Endothelial cell of umbilical vein (primary cell): Measurements from ENCODE around the gene TANGO2. TPM values are rescaled to one million over a fixed set of nuclear protein-coding genes. Genes with fewer than 3 reads are reported as not detected.

Experiments used
- BruUV-seq: library from RNA; stranded (reverse); fragments of 400-500 nt; replicated peaks from 2 replicates; lab custom pipeline; 2021; lab: Mats Ljungman, UMichigan
- CTCF ChIA-PET: fragments of 300-600, 350-600 bp; sonication (Branson Sonifier 250); formaldehyde crosslinking; loops from one replicate; lab custom pipeline; 2021; ENCODE audit warnings: antibody characterized with exemption, inconsistent platforms; lab: Charles Lee
- POLR2A ChIA-PET: fragments of 300-600, 350-600 bp; sonication (Branson Sonifier 250); formaldehyde crosslinking; loops from one replicate; lab custom pipeline; 2021; ENCODE audit warnings: antibody characterized with exemption, inconsistent platforms; lab: Charles Lee
- DNase-seq: peaks from one replicate; pipeline ENCODE4 v3.0.0-alpha.2; 2011; ENCODE audit warnings: low read depth, low spot score
- FAIRE-seq: peaks from 2 replicates; lab custom pipeline; 2011; peaks lifted over from hg19 to GRCh38; lab: Jason Lieb, UNC
- H2AFZ ChIP-seq: 2 replicates; pipeline ENCODE4 v1.6.0; 2012; ENCODE audit warnings: low read depth, low read length, control low read depth, inconsistent platforms
- H3K27ac ChIP-seq: 2 replicates; pipeline ENCODE4 v1.5.1; 2011; ENCODE audit warnings: low read depth, mild to moderate bottlenecking, control low read depth, low read length, moderate library complexity; ENCODE audit not compliant: insufficient read depth
- H3K27me3 ChIP-seq, 2 experiments: 2 replicates each; pipeline versions ENCODE4 v1.6.0 to v1.6.1; 2011; ENCODE audit warnings: low read length in 2 of 2, mixed read lengths in 1 of 2; ENCODE audit not compliant: control insufficient read depth in 2 of 2, insufficient read depth in 2 of 2
- H3K36me3 ChIP-seq, 2 experiments: 2 replicates in 1 of 2; 3 replicates in 1 of 2; pipeline ENCODE4 v1.5.1; 2011; ENCODE audit warnings: low read length in 2 of 2, mild to moderate bottlenecking in 1 of 2, moderate library complexity in 1 of 2; ENCODE audit not compliant: control insufficient read depth in 2 of 2, insufficient read depth in 2 of 2; ENCODE audit errors: extremely low read depth in 1 of 2
- H3K4me1 ChIP-seq: 3 replicates; pipeline ENCODE4 v1.5.1; 2011; ENCODE audit warnings: mild to moderate bottlenecking, low read length; ENCODE audit not compliant: control insufficient read depth, insufficient read depth; ENCODE audit errors: extremely low read depth
- H3K4me2 ChIP-seq: 2 replicates; pipeline ENCODE4 v1.6.1; 2011; ENCODE audit warnings: low read length, control low read depth, mixed read lengths; ENCODE audit not compliant: insufficient read depth
- H3K4me3 ChIP-seq, 3 experiments: fragments of 200-600 bp in 1 of 3; sonication (generic), shearing (Covaris generic) in 1 of 3; replicated peaks in 1 of 3; 2 replicates each; pipeline ENCODE4 v1.5.1; 2011 to 2016; ENCODE audit warnings: control low read depth in 3 of 3, low read length in 3 of 3, mild to moderate bottlenecking in 2 of 3, inconsistent platforms in 1 of 3, low read depth in 1 of 3, moderate library complexity in 1 of 3; ENCODE audit not compliant: insufficient read depth in 1 of 3
- H3K79me2 ChIP-seq: 2 replicates; pipeline ENCODE4 v1.6.0; 2012; ENCODE audit warnings: low read length, inconsistent platforms; ENCODE audit not compliant: control insufficient read depth, insufficient read depth
- H3K9ac ChIP-seq: replicated peaks from 2 replicates; pipeline ENCODE3; 2011; ENCODE audit warnings: low read length, control low read depth; ENCODE audit not compliant: insufficient read depth; ENCODE audit errors: extremely low read depth
- H3K9me1 ChIP-seq: replicated peaks from 3 replicates; pipeline ENCODE4 v1.6.0; 2011; ENCODE audit warnings: mild to moderate bottlenecking, low read length; ENCODE audit not compliant: control insufficient read depth, insufficient read depth; ENCODE audit errors: extremely low read depth
- H3K9me3 ChIP-seq: replicated peaks from 2 replicates; pipeline ENCODE4 v1.5.1; 2012; ENCODE audit warnings: low read length, inconsistent platforms; ENCODE audit not compliant: control insufficient read depth, insufficient read depth
- H4K20me1 ChIP-seq: replicated peaks from 2 replicates; pipeline ENCODE3; 2011; ENCODE audit warnings: mild to moderate bottlenecking, low read length; ENCODE audit not compliant: control insufficient read depth, insufficient read depth; ENCODE audit errors: extremely low read depth
- CTCF ChIP-seq, 2 donors: IDR thresholded peaks; 1 replicate in 1 of 2; 2 replicates in 1 of 2; pipeline ENCODE4 v1.5.1; 2011; ENCODE audit warnings: low read length in 2 of 2, mild to moderate bottlenecking in 2 of 2, moderate library complexity in 2 of 2, control low read depth in 1 of 2, inconsistent platforms in 1 of 2, low read depth in 1 of 2; ENCODE audit not compliant: insufficient read depth in 1 of 2; ENCODE audit errors: extremely low read depth in 1 of 2
- EZH2 ChIP-seq: IDR thresholded peaks from 2 replicates; pipeline ENCODE4 v1.6.1; 2012; ENCODE audit warnings: borderline replicate concordance, low read depth, mild to moderate bottlenecking, moderate library complexity, low read length, inconsistent platforms; ENCODE audit not compliant: severe bottlenecking
- FOS ChIP-seq: IDR thresholded peaks from 2 replicates; pipeline ENCODE4 v1.6.1; 2011; ENCODE audit warnings: mild to moderate bottlenecking, low read length, moderate library complexity, borderline replicate concordance; ENCODE audit not compliant: insufficient read depth
- GATA2 ChIP-seq: IDR thresholded peaks from 2 replicates; pipeline ENCODE4 v1.7.0; 2011; ENCODE audit warnings: low read depth, mild to moderate bottlenecking, moderate library complexity, mixed read lengths, low read length; ENCODE audit not compliant: insufficient read length, insufficient read depth
- JUN ChIP-seq: IDR thresholded peaks from 2 replicates; pipeline ENCODE4 v1.6.1; 2011; ENCODE audit warnings: borderline replicate concordance, low read depth; ENCODE audit not compliant: insufficient read length, insufficient read depth
- MAX ChIP-seq: IDR thresholded peaks from 2 replicates; pipeline ENCODE4 v1.6.1; 2011; ENCODE audit not compliant: insufficient read depth, insufficient read length
- MYC ChIP-seq: IDR thresholded peaks from one replicate; pipeline ENCODE4 v1.6.1; 2011; ENCODE audit warnings: mild to moderate bottlenecking, low read depth, low read length
- POLR2A ChIP-seq: IDR thresholded peaks from 2 replicates; pipeline ENCODE4 v1.6.1; 2012; ENCODE audit warnings: low read depth, mild to moderate bottlenecking, control low read depth, low read length
- POLR2AphosphoS5 ChIP-seq: IDR thresholded peaks from 2 replicates; pipeline ENCODE4 v1.6.1; 2012; ENCODE audit warnings: low read depth, mild to moderate bottlenecking, control low read depth, low read length, moderate library complexity; ENCODE audit not compliant: insufficient read depth
- dilution Hi-C: fragments of 300-500 bp; cut with MboI; formaldehyde crosslinking; loops from one replicate; pipeline ENCODE4 v1.15.0; 2019; ENCODE audit warnings: low sequenced_read_pairs; ENCODE audit not compliant: extremely low pct_ligation_motif_present
- intact Hi-C: fragments of 100-400 bp; cut with micrococcal nuclease; formaldehyde crosslinking; loops from one replicate; pipeline ENCODE4 v1.10.0; 2022
- polyA plus RNA-seq, 4 experiments: library from polyadenylated mRNA; depleted of rRNA in 3 of 4; stranded (reverse) in 3 of 4; unstranded in 1 of 4; fragments of >200 nt; gene quantifications; 2 replicates each; pipeline versions ENCODE4 v1.2.1 to v1.2.3, GENCODE V29; 2011 to 2012; ENCODE audit warnings: missing spikeins in 1 of 4
- total RNA-seq: library from RNA; stranded (reverse); gene quantifications from 2 replicates; pipeline ENCODE4 v1.2.3, GENCODE V29; 2021

The TANGO2 gene
- total and polyA plus RNA-seq, 2 donors (not counting 3 experiments of a cell fraction or from before 2014, with no cell fraction given) = 40.0 to 49.3 TPM

GRCh38 chr22:19986410-19987341 is 34.2 kb upstream of the TANGO2 start:
- H3K4me1 ChIP-seq = peaks cover 26% of the 10 kb centered on the region
- H3K36me3 ChIP-seq = peaks cover 0 to 5% of the 10 kb centered on the region in 2 experiments
- ChIA-PET CTCF (interaction anchor here (0.6 to 4.4 kb wide), 9 partner anchors 10 to 792 kb away, joined by 3 to 78 read pairs (median 4); no protein-coding TSS in a partner anchor), POLR2A (interaction anchor here (0.6 to 1.8 kb wide), 4 partner anchors 12 to 27 kb away, joined by 3 to 7 read pairs (median 6); no protein-coding TSS in a partner anchor)
- FAIRE-seq (peak; percentile 88), DNase-seq (peak; percentile 77)
- intact Hi-C loops (loop anchor here (1.0 kb wide), 3 partner anchors 11 to 27 kb away; no protein-coding TSS in a partner anchor), dilution Hi-C loops (no loop called here)
- H3K9me3 ChIP-seq = no peaks in the 10 kb centered on the region
- peak overlapping the region; percentile 44 for H3K4me2 ChIP-seq
- BruUV-seq = TSS peak; percentile 87
- peak overlapping the region; percentile 55 for H2AFZ ChIP-seq
- peak overlapping the region; percentile 80 for H3K27ac ChIP-seq
- no peaks in the 10 kb centered on the region for H3K9me1 ChIP-seq
- H4K20me1 ChIP-seq = no peaks in the 10 kb centered on the region
- peak overlapping the region; percentile 94 for H3K9ac ChIP-seq
- no peaks in the 10 kb centered on the region for H3K27me3 ChIP-seq
- peak overlapping the region; percentile 67 to 87 (median 78) for H3K4me3 ChIP-seq
- peaks cover 13% of the 10 kb centered on the region for H3K79me2 ChIP-seq
- no peak for TF ChIP-seq GATA2
- no peak for TF ChIP-seq MYC
- no peak for TF ChIP-seq JUN
- peak; percentile 71 for TF ChIP-seq MAX
- no peak for TF ChIP-seq EZH2
- peak in 1 of 2 donors; percentile 5 for TF ChIP-seq CTCF (IDR thresholded peaks at IDR 0.05; ENCODE audit: extremely low read depth in 1 of 2, insufficient read depth in 1 of 2, low read depth in 1 of 2, low read length in 2 of 2)
- TF ChIP-seq POLR2AphosphoS5 = peak; percentile 83
- TF ChIP-seq FOS = no peak
- TF ChIP-seq POLR2A = peak; percentile 76
